ENCODE results near the gene KREMEN2.

Gene KREMEN2

GRCh38 chr16:2971985-2972784 is 8.1 kb downstream of the KREMEN2 start:
- CTCF ChIA-PET: interaction anchor here (0.6 to 2.3 kb wide), 6 partner anchors 9 to 175 kb away, joined by 3 to 11 read pairs (median 4); partner anchors contain the start of gene KREMEN2
- TF ChIP-seq CTCF (IDR thresholded peaks at IDR 0.05; ENCODE audit: control extremely low read depth, extremely low read depth, low read depth, missing control alignments): no peak
- no peak for DNase-seq (ENCODE audit: extremely low spot score)
- POLR2A ChIA-PET: no interaction called here

GRCh38 chr16:2973093-2973492 is 9.0 kb downstream of the KREMEN2 start:
- TF ChIP-seq CTCF (IDR thresholded peaks at IDR 0.05; ENCODE audit: control extremely low read depth, extremely low read depth, low read depth, missing control alignments): no peak
- ChIA-PET CTCF (interaction anchor here (2.1 to 2.3 kb wide), 3 partner anchors 10 to 46 kb away, joined by 5 to 11 read pairs (median 7); partner anchors contain the start of gene KREMEN2), POLR2A (no interaction called here)

GRCh38 chr16:2973605-2974318 is 9.7 kb downstream of the KREMEN2 start:
- TF ChIP-seq CTCF (IDR thresholded peaks at IDR 0.05; ENCODE audit: control extremely low read depth, extremely low read depth, low read depth, missing control alignments): no peak
- DNase-seq (ENCODE audit: extremely low spot score): no peak
- CTCF ChIA-PET: interaction anchor here (1.1 to 2.3 kb wide), 2 partner anchors 47 to 57 kb away, joined by 3 to 7 read pairs; no protein-coding TSS in a partner anchor
- POLR2A ChIA-PET: no interaction called here

More at GRCh38 chr16:2973093-2973492, 9.0 kb downstream of the KREMEN2 start:
- DNase-seq (ENCODE audit: extremely low spot score): no peak

GRCh38 chr16:2974319-2975056 is 10.4 kb downstream of the KREMEN2 start:
- ChIA-PET CTCF (interaction anchor here (1.0 to 2.3 kb wide), 5 partner anchors 9 to 56 kb away, joined by 3 to 7 read pairs (median 3); no protein-coding TSS in a partner anchor), POLR2A (no interaction called here)
- DNase-seq (ENCODE audit: extremely low spot score): no peak
- no peak for TF ChIP-seq CTCF (IDR thresholded peaks at IDR 0.05; ENCODE audit: control extremely low read depth, extremely low read depth, low read depth, missing control alignments)

- ChIA-PET CTCF (interaction anchor here (1.0 to 1.1 kb wide), 4 partner anchors 8 to 56 kb away, joined by 3 to 4 read pairs (median 4); no protein-coding TSS in a partner anchor), POLR2A (no interaction called here)
- no peak for TF ChIP-seq CTCF (IDR thresholded peaks at IDR 0.05; ENCODE audit: control extremely low read depth, extremely low read depth, low read depth, missing control alignments)
- no peak for DNase-seq (ENCODE audit: extremely low spot score)
Measured at GRCh38 chr16:2975161-2975795, 11.2 kb downstream of the KREMEN2 start.

Measured in GM10248 (cell line).